GM18951 (cell line): Measurements from ENCODE around the gene ITK.

Experiments used
- POLR2A ChIP-seq: IDR thresholded peaks from 4 replicates; pipeline ENCODE4 v1.6.1; 2011; ENCODE audit warnings: mild to moderate bottlenecking; ENCODE audit not compliant: insufficient read length, insufficient read depth; ENCODE audit errors: extremely low read depth
- in situ Hi-C: fragments of 300-500 bp; cut with MboI; formaldehyde crosslinking; loops from one replicate; pipeline ENCODE4 v1.12.0; 2022; ENCODE audit warnings: low sequenced_read_pairs, mixed read lengths, inconsistent platforms; ENCODE audit not compliant: unreplicated experiment

Gene ITK

DNA sequence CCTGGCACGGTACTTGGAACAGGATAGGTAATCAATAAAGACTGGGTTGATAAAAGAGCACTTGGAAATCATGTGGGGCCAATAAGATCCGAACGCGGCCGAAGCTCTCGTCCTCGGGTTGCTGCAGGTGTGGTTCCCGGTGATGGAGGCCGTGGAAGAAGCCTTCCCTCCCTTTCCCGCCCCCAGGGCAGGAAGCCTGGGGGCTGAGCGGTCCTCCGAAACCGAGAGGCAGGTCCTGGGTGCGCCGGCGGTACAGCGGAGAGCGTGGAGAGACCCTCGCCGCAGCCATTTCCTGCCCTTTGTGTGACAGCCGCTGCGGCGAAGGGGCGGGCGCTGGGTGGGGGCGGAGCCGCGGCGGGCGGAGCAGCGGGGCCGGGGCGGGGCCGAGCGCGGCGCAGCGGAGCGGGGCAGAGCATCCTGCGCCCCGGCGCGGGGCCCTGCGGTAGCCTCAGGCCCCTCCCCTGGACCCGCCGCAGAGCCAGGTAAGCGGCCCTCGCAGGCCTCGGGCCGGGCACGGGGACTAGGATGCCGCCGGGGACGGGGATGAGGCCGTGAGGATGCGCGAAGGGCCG lies 85.2 kb downstream of the ITK start, which contains the start of gene CYFIP2:
CYFIP2 (plus strand) TSS at position 410 of the 572 bp plus-strand sequence. CDS start 19,239 bp downstream, outside the sequence.
- peak; percentile 78 for TF ChIP-seq POLR2A
- in situ Hi-C loops, result no loop called here

DNA sequence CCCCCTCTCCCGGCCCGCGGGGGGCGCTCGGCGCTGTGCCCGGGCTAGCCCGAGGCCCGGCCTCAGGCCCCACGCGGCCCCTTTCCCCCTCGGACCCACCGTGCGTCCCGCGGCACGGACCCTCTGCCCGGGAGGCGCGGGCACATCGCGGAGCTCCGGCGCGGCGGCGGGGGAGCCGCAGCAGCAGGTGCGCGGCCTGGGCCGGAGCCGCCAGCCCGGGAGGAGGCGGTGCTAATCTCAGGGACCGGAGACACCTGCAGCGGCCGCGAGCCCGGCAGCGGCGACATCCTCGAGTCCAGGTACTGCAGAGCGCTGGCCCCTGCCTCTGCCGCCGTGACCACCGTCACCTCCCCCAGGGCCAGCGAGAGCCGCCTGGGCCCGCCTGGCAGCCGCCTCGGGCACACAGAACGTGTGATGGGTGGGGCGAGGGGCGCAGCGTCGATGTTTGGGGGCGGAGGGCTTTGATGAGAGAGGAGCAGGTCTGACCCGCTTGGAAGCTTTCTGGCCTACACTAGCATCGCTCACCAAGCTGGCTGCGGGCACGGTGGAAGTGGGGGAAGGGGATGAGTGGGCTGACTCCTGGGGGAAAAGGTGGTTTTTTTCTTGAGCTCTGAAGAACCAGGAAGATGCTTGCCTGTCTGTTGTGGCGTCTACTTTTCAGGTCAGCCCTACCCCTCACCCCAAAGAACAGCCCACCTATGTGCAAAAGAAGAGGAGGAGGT lies 85.8 kb downstream of the ITK start:
- in situ Hi-C loops, result no loop called here
- no peak for TF ChIP-seq POLR2A

DNA sequence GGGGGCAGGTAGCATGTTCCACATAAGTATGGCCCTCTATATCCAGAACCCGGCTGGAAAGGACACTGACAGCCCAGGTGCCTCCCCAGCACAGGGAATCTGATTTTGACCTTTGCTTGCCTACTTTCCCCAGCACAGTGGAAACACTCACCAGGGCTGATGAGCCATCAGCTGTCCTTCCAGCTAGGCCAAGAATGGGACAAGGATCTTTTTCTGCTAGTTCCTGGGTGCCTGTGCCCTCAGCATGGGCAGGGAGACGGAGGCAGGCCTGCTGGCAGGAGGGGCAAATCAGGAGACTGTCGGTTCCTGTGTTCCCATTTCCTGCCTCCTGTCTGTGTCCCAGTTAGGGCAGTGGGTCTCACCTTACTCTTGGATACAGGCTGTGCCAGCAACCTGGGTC lies 86.4 kb downstream of the ITK start:
- no peak for TF ChIP-seq POLR2A
- in situ Hi-C loops, result no loop called here

DNA sequence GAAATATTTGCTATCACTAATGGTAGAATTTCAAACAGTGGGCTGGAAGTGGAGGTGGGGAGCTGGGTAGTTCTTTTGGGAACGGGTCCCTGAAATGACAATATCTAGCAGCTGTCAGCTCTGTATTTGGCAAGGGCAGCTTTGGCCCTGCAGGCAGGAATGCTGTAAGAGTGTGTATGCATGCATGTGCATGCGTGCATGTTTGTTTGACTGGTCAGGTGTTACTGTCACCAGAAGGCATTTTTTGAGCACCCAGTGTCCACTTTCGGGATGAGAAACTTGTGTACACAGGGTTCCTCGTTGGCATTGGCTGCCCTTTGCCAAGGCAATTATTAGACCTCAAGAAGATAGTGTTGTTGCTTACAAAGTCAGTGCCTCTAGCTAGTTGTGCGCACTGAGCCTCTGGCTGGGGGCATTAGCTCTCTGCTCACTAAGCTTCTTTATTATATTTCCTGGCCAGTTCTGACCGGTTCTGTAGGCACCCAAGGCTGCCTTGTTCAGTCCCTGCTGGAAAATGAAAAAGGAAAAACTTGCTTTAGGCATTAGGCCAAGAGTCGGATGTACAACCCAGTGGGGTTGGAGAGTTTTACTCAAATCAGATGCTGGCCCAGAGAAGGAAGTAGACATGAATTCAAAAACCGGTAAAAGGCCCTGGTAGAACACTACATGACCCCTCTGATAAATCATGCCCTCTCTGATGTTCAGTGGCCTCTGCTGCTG lies 87.3 kb downstream of the ITK start:
- no peak for TF ChIP-seq POLR2A
- in situ Hi-C loops, result no loop called here

DNA sequence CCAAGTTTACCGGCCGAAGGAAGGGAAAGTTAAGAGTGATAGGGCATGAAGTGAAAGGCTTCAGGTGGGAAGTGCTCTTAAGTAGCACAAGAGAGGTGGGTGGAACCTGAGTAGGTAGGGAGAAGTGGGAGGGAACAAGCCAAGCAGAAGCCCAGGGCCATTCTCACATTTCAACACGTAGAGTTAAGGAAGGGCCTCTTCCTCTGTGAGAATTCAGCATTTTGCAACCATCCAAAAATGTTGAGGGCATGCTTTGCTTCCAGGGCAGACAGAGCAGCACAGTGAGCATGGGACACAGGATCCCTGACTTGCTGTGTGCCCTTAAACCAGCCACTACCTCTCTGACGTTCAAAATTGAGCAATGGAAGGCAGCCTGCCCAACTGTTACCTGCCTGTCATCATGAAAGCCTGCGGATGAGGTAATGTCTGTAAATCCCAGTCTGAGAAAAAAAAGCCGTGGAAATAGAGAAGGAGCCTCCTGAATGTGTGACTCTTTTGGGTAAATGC lies 88.6 kb downstream of the ITK start:
- no peak for TF ChIP-seq POLR2A
- in situ Hi-C loops, result no loop called here

DNA sequence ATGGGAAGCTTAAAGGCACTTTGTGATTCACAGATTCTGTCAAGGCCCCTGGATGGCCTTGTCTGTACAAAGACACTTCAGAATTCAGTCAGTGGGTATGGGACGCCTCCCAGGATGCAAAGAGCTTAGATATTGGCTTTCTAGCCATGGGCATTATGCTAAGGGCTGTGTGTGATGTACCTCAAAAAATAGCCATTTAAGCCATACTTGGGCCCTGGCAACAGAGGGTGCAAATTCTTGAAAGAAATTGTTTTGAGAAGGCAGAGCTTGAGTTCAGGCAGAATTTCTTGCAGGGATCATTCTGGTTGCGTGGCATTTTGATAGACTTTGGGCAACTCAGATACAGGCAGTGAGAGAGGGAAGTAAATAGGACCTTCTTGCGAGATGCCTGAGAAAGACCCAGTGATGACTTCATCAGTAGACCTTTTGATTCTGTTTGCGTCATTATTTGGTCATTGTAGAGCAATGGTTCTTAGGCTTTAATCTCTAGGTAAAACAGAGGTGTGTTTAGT lies 89.2 kb downstream of the ITK start:
- no peak for TF ChIP-seq POLR2A
- in situ Hi-C loops, result no loop called here

DNA sequence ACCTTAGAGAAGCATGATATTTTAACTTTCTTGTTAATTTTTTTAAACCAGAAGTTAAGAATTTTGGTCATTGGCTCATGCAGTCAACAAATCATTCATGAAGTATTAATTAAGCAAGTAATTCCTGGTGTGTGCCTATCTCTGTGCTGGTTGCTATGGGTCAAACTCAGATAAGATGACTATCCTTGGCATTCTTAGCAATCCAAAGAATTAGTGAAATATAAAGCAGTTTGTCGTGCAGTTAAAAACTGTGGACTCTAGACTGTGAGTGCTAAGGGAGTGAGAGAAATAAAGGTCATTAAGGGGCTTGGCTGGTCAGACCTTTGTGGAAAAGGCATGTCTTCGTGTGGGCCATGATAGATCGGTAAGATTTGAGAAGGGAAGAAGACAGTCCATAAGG lies 90.1 kb downstream of the ITK start:
- no peak for TF ChIP-seq POLR2A
- in situ Hi-C loops, result no loop called here

DNA sequence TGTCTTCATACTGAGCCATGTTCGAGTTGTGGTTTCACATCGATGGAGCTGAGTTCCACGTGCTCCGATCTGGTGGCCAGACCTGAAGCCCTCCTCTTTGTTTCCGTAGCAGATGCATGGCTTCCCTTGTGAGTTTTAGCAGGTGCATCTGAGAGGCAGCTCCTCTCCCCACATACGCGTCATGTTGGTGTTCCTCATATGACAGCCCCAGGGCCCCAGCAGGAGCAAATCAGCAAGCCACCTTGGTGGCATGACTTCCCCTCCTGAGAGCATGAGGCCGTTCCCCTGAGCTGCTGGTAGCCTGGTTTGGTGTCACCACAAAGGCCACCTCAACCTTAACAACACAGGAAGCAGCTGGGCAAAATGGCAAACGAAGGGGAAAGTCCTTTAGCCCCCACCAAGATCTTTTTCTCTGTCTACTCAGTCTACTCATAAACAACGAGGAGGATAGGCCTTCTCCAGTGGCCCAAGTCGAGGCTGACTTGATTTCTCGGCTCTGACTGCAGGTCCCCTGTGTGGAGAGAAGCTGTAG lies 91.2 kb downstream of the ITK start:
- in situ Hi-C loops, result no loop called here
- TF ChIP-seq POLR2A, result peak; percentile 49

DNA sequence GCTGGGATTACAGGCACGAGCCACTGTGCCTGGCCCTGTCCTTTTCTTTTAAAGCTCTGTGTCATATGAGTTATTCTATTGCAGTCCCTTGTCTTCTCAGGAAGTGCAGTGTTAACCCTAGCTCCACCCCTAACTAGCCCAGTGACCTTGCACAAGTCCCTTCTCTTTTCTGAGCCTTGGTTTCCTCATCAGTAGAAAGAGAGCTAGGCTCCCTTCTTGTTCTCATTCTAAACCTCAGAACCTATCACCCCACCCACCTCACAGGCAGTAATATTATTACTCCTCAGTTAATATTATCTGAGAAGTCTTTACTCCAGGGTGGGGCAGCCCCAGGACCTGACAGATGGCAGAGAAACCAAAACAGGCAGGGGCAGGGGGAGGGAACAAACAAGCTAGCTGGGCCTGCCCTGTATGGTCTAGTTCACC lies 92.5 kb downstream of the ITK start:
- in situ Hi-C loops, result no loop called here
- no peak for TF ChIP-seq POLR2A

DNA sequence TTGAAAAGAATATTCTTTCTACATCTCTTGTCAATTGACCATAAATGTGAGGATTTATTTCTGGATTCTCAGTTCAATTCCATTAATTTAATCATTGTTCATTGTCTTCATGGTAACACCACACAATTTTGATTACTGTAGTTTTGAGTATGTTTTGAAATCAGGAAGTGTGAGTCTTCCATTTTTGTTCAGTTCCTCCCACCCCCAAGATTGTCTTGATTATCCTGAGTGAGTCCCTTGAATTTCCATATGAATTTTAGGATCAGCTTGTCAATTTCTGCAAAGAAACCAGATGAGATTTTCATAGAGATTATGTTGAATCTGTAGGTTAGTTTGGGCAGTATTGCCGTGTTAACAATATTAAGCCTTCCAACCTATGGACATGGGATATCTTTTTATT lies 94.8 kb downstream of the ITK start:
- no peak for TF ChIP-seq POLR2A
- in situ Hi-C loops, result no loop called here

DNA sequence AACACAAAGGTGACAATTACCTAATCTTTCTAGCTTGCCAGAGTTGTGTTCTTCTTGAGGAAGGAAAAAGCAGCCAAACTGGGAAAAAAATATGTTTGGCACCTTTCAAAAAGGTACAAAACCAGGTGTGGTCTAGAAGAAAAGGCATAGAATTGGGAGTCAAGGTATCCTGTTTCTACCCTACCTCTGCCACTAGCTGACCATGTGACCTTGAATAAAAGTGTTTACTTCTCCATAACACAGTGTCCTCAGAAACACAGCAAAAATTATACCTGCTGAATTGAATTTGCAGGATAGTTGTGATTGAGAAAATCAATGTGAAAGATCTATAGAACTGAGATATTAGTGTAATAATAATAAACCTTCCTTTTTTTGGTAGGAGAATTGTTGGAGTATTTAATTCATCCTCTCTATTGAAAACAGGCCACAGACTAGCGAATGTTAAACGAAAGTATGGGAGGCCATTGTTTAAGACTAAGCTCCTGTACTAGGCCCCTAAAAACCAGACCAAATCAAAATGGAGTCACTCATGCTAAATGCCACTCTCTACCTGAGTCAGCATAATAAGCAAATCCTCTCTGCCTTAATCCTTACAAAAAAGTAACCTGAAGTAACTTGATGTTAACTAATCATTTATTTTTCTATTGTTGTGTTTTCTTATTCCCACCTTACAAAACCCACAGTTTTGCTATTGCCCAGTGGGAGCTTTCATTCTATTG lies 97.8 kb downstream of the ITK start:
- in situ Hi-C loops, result no loop called here
- TF ChIP-seq POLR2A, result no peak

DNA sequence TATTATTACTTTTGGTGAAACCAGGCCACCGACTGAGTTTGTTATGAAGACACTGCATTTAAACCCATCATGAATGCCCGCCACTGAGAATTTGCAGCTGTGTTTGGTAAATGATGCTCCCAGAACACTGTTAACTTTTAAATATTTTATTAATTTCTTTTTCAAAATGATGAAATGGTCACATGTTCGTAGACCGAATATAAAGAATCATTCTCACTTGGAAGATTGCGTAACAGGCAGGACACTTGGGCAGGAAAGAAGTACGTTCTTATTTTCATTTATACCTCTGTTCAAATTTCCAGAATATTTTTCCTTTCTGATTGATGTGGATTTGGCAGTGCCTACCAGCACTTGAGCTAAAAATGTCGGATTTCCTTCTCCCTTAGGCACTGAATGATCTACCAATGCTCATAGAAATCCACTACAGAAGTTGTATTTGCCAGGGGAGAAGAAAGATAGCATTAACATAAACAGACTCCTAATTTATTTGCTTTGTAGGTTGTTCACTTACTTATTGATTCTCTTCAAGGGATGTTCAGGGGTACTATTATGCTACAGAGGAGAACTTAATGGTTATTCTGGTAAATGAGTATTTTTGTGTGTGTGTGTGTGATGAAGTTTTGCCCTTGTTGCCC lies 99.1 kb downstream of the ITK start:
- no peak for TF ChIP-seq POLR2A
- in situ Hi-C loops, result no loop called here
